GM12878 (cell line): Measurements from ENCODE around the gene ISG20. TPM values are rescaled to one million over a fixed set of nuclear protein-coding genes. Genes with fewer than 3 reads are reported as not detected.

Experiments
- ATAC-seq: fragments of 200-7000 bp; cut with Tn5 transposase; 3 replicates; pipeline ENCODE4 v1.9.1; 2020; ENCODE audit warnings: mild to moderate bottlenecking, moderate library complexity
- BruUV-seq: library from RNA; stranded (reverse); fragments of 400-500 nt; replicated peaks from 2 replicates; lab custom pipeline; 2021; lab: Mats Ljungman, UMichigan
- CTCF ChIA-PET: fragments of 300-600 bp; sonication (Branson Sonifier 250); formaldehyde crosslinking; extraction: SDS; loops from one replicate; lab custom pipeline; 2021; ENCODE audit warnings: inconsistent platforms; lab: Yijun Ruan, JAX
- POLR2A ChIA-PET: fragments of 350-600 bp; formaldehyde crosslinking; extraction: SDS; loops from one replicate; lab custom pipeline; 2021; ENCODE audit warnings: inconsistent platforms; lab: Charles Lee
- RAD21 ChIA-PET: fragments of 300-600 bp; sonication (Branson Sonifier 250); formaldehyde crosslinking; loops from one replicate; lab custom pipeline; 2023; ENCODE audit warnings: antibody characterized with exemption; ENCODE audit not compliant: unreplicated experiment; lab: Charles Lee
- SMC1A ChIA-PET: fragments of 300-600 bp; sonication (Branson Sonifier 250); formaldehyde crosslinking; loops from one replicate; lab custom pipeline; 2023; ENCODE audit not compliant: unreplicated experiment, uncharacterized antibody; lab: Charles Lee
- DNase-seq: peaks from one replicate; pipeline ENCODE4 v3.0.0-alpha.2; 2011; ENCODE audit warnings: low read depth, low spot score
- FAIRE-seq: peaks from 3 replicates; lab custom pipeline; 2011; peaks lifted over from hg19 to GRCh38; lab: Jason Lieb, UNC
- H2AFZ ChIP-seq: 2 replicates; pipeline ENCODE4 v1.6.0; 2011; ENCODE audit warnings: low read depth, low read length, control low read depth; ENCODE audit not compliant: control insufficient read depth
- H3K27ac ChIP-seq: 2 replicates; pipeline ENCODE4 v1.5.1; 2011; ENCODE audit warnings: control low read depth; ENCODE audit not compliant: control insufficient read depth, insufficient read depth
- H3K27me3 ChIP-seq, 2 experiments: replicated peaks in 1 of 2; 2 replicates each; pipeline versions ENCODE4 v1.6.0 to v1.6.1; 2011; ENCODE audit warnings: low read length in 1 of 2; ENCODE audit not compliant: control insufficient read depth in 2 of 2, insufficient read depth in 2 of 2
- H3K36me3 ChIP-seq, 2 experiments: 2 replicates each; pipeline ENCODE4 v1.5.1; 2011; ENCODE audit warnings: low read length in 1 of 2; ENCODE audit not compliant: control insufficient read depth in 2 of 2, insufficient read depth in 2 of 2
- H3K4me1 ChIP-seq: 2 replicates; pipeline ENCODE4 v1.6.1; 2011; ENCODE audit warnings: mild to moderate bottlenecking, low read length, moderate library complexity, mixed read lengths; ENCODE audit not compliant: control insufficient read depth, insufficient read depth
- H3K4me2 ChIP-seq: 2 replicates; pipeline ENCODE4 v1.6.0; 2011; ENCODE audit warnings: control low read depth; ENCODE audit not compliant: control insufficient read depth, insufficient read depth
- H3K4me3 ChIP-seq: fragments of 200-600 bp; sonication (generic); 2 replicates; pipeline ENCODE4 v1.5.1; 2016
- H3K79me2 ChIP-seq: 2 replicates; pipeline ENCODE4 v1.6.0; 2011; ENCODE audit warnings: low read length; ENCODE audit not compliant: control insufficient read depth, insufficient read depth
- H3K9ac ChIP-seq: 2 replicates; pipeline ENCODE4 v1.8.0; 2011; ENCODE audit warnings: low read length, control low read depth, mixed read lengths; ENCODE audit not compliant: control insufficient read depth, insufficient read depth
- H3K9me3 ChIP-seq: replicated peaks from 3 replicates; pipeline ENCODE4 v1.5.1; 2011; ENCODE audit warnings: mild to moderate bottlenecking, low read length; ENCODE audit not compliant: control insufficient read depth, insufficient read depth
- H4K20me1 ChIP-seq: 2 replicates; pipeline ENCODE4 v1.6.0; 2011; ENCODE audit not compliant: control insufficient read depth, insufficient read depth
- ATF7 ChIP-seq: fragments of 450-650 bp; IDR thresholded peaks from 2 replicates; pipeline ENCODE4 v1.6.1; 2016; ENCODE audit warnings: low read depth, mild to moderate bottlenecking
- KAT2A ChIP-seq: conservative IDR thresholded peaks from 2 replicates; pipeline ENCODE4 v1.6.1; 2011; ENCODE audit warnings: low read depth, low read length; ENCODE audit not compliant: control insufficient read depth
- KDM1A ChIP-seq: fragments of 200-600 bp; sonication (generic); IDR thresholded peaks from 2 replicates; pipeline ENCODE4 v1.6.1; 2016; ENCODE audit warnings: borderline replicate concordance
- MTA2 ChIP-seq: fragments of 450-650 bp; IDR thresholded peaks from 2 replicates; pipeline ENCODE4 v1.6.1; 2016; ENCODE audit warnings: low read depth, mild to moderate bottlenecking, moderate library complexity
- MYB ChIP-seq: fragments of 150-350 bp; IDR thresholded peaks from 2 replicates; pipeline ENCODE4 v1.6.1; 2014; ENCODE audit warnings: mild to moderate bottlenecking, low read depth, low read length, borderline replicate concordance
- NFXL1 ChIP-seq: fragments of 450-650 bp; IDR thresholded peaks from 2 replicates; pipeline ENCODE4 v1.6.1; 2017; ENCODE audit warnings: antibody characterized with exemption, mild to moderate bottlenecking, borderline replicate concordance
- NR2C1 ChIP-seq: fragments of 450-650 bp; IDR thresholded peaks from 2 replicates; pipeline ENCODE4 v1.6.1; 2017; ENCODE audit warnings: antibody characterized with exemption, mild to moderate bottlenecking, moderate library complexity
- PAX8 ChIP-seq: fragments of 450-650 bp; IDR thresholded peaks from 2 replicates; pipeline ENCODE4 v1.6.1; 2017; ENCODE audit warnings: mild to moderate bottlenecking, moderate library complexity
- POLR2AphosphoS5 ChIP-seq: IDR thresholded peaks from 2 replicates; pipeline ENCODE4 v1.6.1; 2011; ENCODE audit warnings: mild to moderate bottlenecking, low read length, inconsistent platforms
- RCOR1 ChIP-seq: conservative IDR thresholded peaks from 2 replicates; pipeline ENCODE4 v1.6.1; 2012; ENCODE audit warnings: low read depth, low read length, improper control_type of control experiment
- SREBF1 ChIP-seq: IDR thresholded peaks from 2 replicates; pipeline ENCODE4 v1.6.1; 2012; ENCODE audit warnings: mild to moderate bottlenecking, low read length
- TBL1XR1 ChIP-seq: IDR thresholded peaks from 2 replicates; pipeline ENCODE4 v1.6.1; 2012; ENCODE audit warnings: low read depth, low read length, improper control_type of control experiment
- TCF12 ChIP-seq: IDR thresholded peaks from 2 replicates; pipeline ENCODE4 v1.6.1; 2011; ENCODE audit warnings: low read depth, mild to moderate bottlenecking, low read length
- ZNF24 ChIP-seq: fragments of 450-650 bp; IDR thresholded peaks from 2 replicates; pipeline ENCODE4 v1.6.1; 2017; ENCODE audit warnings: antibody characterized with exemption, mild to moderate bottlenecking
- WGBS: methylation state at CpG from one replicate; pipeline ENCODE4 v1.1.6; 2016; ENCODE audit warnings: low lambda C conversion rate; ENCODE audit not compliant: insufficient replicate concordance, insufficient coverage; ENCODE audit errors: missing lambda C conversion rate; 5-methylcytosine and 5-hydroxymethylcytosine counted together
- in situ Hi-C: fragments of 300-500 bp; cut with MboI; formaldehyde crosslinking; loops from 9 replicates; pipeline ENCODE4 v1.14.3; 2018; ENCODE audit warnings: mixed read lengths
- intact Hi-C: fragments of 100-400 bp; cut with micrococcal nuclease; formaldehyde crosslinking; loops from one replicate; pipeline ENCODE4 v1.14.2; 2022; ENCODE audit not compliant: unreplicated experiment
- polyA plus RNA-seq, 11 experiments: library from polyadenylated mRNA; depleted of rRNA in 4 of 11; unstranded in 6 of 11; stranded (reverse) in 5 of 11; fragments of >200 nt; fragmentation: Nextera tagmentation in 4 of 11; fragmentation: Illumina TruSeq in 1 of 11; extraction: Ambion mirVana in 4 of 11; extraction: Trizol in 1 of 11; gene quantifications; 1 replicate in 1 of 11; 2 replicates in 10 of 11; pipeline versions ENCODE4 v1.2.1 to v1.2.3, GENCODE V29; 2011 to 2016; ENCODE audit warnings: inconsistent platforms in 2 of 11, missing spikeins in 2 of 11, low read depth in 1 of 11
- total RNA-seq, 4 experiments: library from RNA; depleted of rRNA in 3 of 4; stranded (reverse); fragments of >200 nt in 3 of 4; fragmentation: Illumina TruSeq in 1 of 4; extraction: Trizol in 1 of 4; gene quantifications; 2 replicates each; pipeline versions ENCODE4 v1.2.1 to v1.2.3, GENCODE V29; 2013 to 2021
- TF ChIP-seq, protein P1 (sequence below): fragments of 450-650 bp; formaldehyde crosslinking; IDR thresholded peaks from 2 replicates; pipeline ENCODE4 v1.4.0; 2020; ENCODE audit warnings: mild to moderate bottlenecking, moderate library complexity

ISG20 gene
- total and polyA plus RNA-seq, 10 of the 15 experiments (the other 5 are each of a cell fraction or from before 2014, with no cell fraction given), result 23.4 to 210 (median 85.9) TPM

DNA sequence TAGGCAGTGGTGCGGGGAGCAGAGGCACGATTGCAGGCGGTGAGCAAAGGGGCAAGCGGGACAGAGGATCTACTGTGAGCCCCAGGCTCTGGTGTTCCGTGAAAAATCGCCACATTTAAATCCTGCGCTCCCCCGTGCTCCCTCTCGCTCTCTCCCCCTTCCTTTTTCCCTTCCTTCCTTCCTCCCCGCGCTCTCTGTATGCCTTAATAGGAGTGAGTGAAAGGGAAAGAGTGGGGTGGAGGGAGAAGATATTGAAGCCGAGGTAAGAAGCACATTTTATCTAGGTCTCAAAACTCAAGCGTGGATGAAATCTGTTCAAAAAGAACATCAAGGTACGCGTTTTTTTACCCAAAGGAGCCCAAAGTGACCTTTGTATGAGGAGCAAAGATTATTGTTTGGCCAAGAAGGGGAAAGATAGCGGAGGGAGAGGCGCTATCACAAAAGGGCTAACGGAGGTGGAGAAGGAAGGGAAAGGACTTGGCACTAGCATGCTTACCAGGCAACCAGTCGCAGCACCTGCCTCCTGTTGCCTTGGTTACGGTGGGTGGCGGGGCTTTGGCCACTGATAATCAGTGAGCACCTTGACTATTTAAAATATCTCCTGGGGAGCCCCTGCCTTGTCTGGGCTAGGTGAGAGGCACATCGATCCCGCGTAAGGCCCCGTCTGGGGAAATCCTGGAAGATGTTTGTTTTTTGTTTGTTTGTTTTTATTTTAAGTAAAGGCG lies 32.6 kb upstream of the ISG20 start:
- ATAC-seq (no peak), FAIRE-seq (no peak), DNase-seq (no peak)
- Histone ChIP-seq H3K36me3 (no peaks in the 10 kb centered on the region), H3K27ac (no peak overlapping the region), H3K79me2 (no peaks in the 10 kb centered on the region), H2AFZ (no peak overlapping the region), H3K4me3 (no peak overlapping the region), H3K27me3 (peaks cover 17 to 19% of the 10 kb centered on the region in 2 experiments), H3K9me3 (no peaks in the 10 kb centered on the region), H3K9ac (no peak overlapping the region), H4K20me1 (no peaks in the 10 kb centered on the region), H3K4me1 (peaks cover 3% of the 10 kb centered on the region; the same call in 1 of the 2 replicates), H3K4me2 (no peak overlapping the region)
- intact Hi-C loops (no loop called here), in situ Hi-C loops (no loop called here)
- ChIA-PET POLR2A (no interaction called here), RAD21 (no interaction called here), CTCF (no interaction called here), SMC1A (no interaction called here)
- BruUV-seq, result no TSS peak
- no peak for TF ChIP-seq KAT2A
- no peak for TF ChIP-seq MTA2
- TF ChIP-seq PAX8, result no peak
- 42% methylated on average over 24 of the region's 26 CpGs for WGBS

DNA sequence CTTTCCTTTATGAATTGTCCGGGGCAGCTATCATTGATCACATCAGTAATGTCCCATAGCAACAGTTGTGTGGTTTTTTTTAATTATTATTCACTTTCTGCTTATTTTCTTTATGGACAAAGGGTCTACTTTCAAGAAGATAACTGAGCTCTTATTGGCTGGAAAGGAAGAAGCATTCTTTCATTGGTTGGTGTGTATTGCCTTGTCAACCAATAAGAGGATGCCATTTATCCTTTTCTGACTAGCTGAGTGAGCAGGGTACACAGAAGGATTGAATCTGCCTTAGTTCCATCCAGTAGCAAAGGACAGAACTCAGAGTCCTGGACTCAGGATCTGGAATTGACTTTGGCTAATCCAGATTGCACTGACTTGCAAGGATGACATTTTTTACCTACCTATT lies 30.9 kb upstream of the ISG20 start:
- Histone ChIP-seq H3K27me3 (peaks cover 17 to 19% of the 10 kb centered on the region in 2 experiments), H3K4me3 (no peak overlapping the region), H3K4me1 (peaks cover 7% of the 10 kb centered on the region), H3K4me2 (no peak overlapping the region), H3K79me2 (no peaks in the 10 kb centered on the region), H2AFZ (no peak overlapping the region), H3K36me3 (no peaks in the 10 kb centered on the region), H3K9ac (no peak overlapping the region), H3K27ac (no peak overlapping the region), H3K9me3 (no peaks in the 10 kb centered on the region), H4K20me1 (no peaks in the 10 kb centered on the region)
- POLR2A ChIA-PET, result no interaction called here
- ATAC-seq, result no peak
- no peak for DNase-seq
- intact Hi-C loops, result no loop called here
- SMC1A ChIA-PET, result no interaction called here
- WGBS, result 15% methylated on average over 1 of the region's 1 CpG
- RAD21 ChIA-PET, result no interaction called here
- FAIRE-seq, result no peak
- in situ Hi-C loops, result no loop called here
- no TSS peak for BruUV-seq
- CTCF ChIA-PET, result interaction anchor here (1.2 kb wide), 2 partner anchors 57 to 88 kb away, joined by 3 read pairs; no protein-coding TSS in a partner anchor
- TF ChIP-seq KDM1A (no peak), MYB (no peak), POLR2AphosphoS5 (no peak), TBL1XR1 (no peak), RCOR1 (no peak), ZNF24 (no peak), NR2C1 (no peak), ATF7 (no peak), SREBF1 (no peak), TCF12 (no peak), NFXL1 (no peak)
- TF ChIP-seq, protein P1, sequence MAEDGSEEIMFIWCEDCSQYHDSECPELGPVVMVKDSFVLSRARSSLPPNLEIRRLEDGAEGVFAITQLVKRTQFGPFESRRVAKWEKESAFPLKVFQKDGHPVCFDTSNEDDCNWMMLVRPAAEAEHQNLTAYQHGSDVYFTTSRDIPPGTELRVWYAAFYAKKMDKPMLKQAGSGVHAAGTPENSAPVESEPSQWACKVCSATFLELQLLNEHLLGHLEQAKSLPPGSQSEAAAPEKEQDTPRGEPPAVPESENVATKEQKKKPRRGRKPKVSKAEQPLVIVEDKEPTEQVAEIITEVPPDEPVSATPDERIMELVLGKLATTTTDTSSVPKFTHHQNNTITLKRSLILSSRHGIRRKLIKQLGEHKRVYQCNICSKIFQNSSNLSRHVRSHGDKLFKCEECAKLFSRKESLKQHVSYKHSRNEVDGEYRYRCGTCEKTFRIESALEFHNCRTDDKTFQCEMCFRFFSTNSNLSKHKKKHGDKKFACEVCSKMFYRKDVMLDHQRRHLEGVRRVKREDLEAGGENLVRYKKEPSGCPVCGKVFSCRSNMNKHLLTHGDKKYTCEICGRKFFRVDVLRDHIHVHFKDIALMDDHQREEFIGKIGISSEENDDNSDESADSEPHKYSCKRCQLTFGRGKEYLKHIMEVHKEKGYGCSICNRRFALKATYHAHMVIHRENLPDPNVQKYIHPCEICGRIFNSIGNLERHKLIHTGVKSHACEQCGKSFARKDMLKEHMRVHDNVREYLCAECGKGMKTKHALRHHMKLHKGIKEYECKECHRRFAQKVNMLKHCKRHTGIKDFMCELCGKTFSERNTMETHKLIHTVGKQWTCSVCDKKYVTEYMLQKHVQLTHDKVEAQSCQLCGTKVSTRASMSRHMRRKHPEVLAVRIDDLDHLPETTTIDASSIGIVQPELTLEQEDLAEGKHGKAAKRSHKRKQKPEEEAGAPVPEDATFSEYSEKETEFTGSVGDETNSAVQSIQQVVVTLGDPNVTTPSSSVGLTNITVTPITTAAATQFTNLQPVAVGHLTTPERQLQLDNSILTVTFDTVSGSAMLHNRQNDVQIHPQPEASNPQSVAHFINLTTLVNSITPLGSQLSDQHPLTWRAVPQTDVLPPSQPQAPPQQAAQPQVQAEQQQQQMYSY (CRISPR knock-in tag), result no peak
